HG03378 (cell line): ENCODE results near the gene TUBG1.
"Not testable (repeated sequence)": the region's sequence is repeated elsewhere in the genome, so short reads cannot be mapped to it uniquely, and the experiment has no call there.

Experiments used
- ATAC-seq: cut with Tn5 transposase; IDR thresholded peaks from one replicate; pipeline ENCODE4 v1.9.1; 2021; ENCODE audit warnings: mild to moderate bottlenecking, moderate library complexity; ENCODE audit not compliant: unreplicated experiment

The TUBG1 gene

GRCh38 chr17:42623271-42623670, 13.8 kb downstream of the TUBG1 start:
- no peak for ATAC-seq

- no peak for ATAC-seq
Measured at GRCh38 chr17:42623732-42624596, 14.5 kb downstream of the TUBG1 start.

- ATAC-seq = not testable (repeated sequence)
Measured at GRCh38 chr17:42627032-42627764, 17.7 kb downstream of the TUBG1 start.

- no peak for ATAC-seq
Measured at GRCh38 chr17:42629411-42630009, 20.0 kb downstream of the TUBG1 start.

- no peak for ATAC-seq
Measured at GRCh38 chr17:42632949-42633444, 23.5 kb downstream of the TUBG1 start.

GRCh38 chr17:42639525-42640113, 30.1 kb downstream of the TUBG1 start:
- ATAC-seq = no peak

GRCh38 chr17:42640121-42640520, 30.6 kb downstream of the TUBG1 start:
- ATAC-seq = no peak

GRCh38 chr17:42642336-42642735, 32.9 kb downstream of the TUBG1 start:
- no peak for ATAC-seq

GRCh38 chr17:42647778-42648177, 38.3 kb downstream of the TUBG1 start:
- no peak for ATAC-seq

GRCh38 chr17:42651392-42651791, 41.9 kb downstream of the TUBG1 start:
- ATAC-seq = no peak

- no peak for ATAC-seq
Measured at GRCh38 chr17:42653179-42654124, 44.0 kb downstream of the TUBG1 start.

GRCh38 chr17:42655528-42655927, 46.0 kb downstream of the TUBG1 start:
- no peak for ATAC-seq

GRCh38 chr17:42657824-42658588, 48.5 kb downstream of the TUBG1 start:
- no peak for ATAC-seq

GRCh38 chr17:42659079-42659931, 49.8 kb downstream of the TUBG1 start, which contains the start of gene TUBG2:
Gene TUBG2, plus strand, starts transcription at chr17:42659284. Its CDS starts 220 bp downstream, at chr17:42659504.
- ATAC-seq = no peak

GRCh38 chr17:42659932-42660274, 50.4 kb downstream of the TUBG1 start:
- ATAC-seq = not testable (repeated sequence)

- ATAC-seq = no peak
Measured at GRCh38 chr17:42660692-42661345, 51.3 kb downstream of the TUBG1 start.
